Activated CD4-positive, alpha-beta T cell treated with anti-CD3 and anti-CD28 coated beads for 1 hour (primary cell): ENCODE measurements around the gene PNPLA3.

Experiments
- DNase-seq: peaks from one replicate; pipeline ENCODE4 v3.0.0-alpha.2; 2020

Gene PNPLA3

DNA sequence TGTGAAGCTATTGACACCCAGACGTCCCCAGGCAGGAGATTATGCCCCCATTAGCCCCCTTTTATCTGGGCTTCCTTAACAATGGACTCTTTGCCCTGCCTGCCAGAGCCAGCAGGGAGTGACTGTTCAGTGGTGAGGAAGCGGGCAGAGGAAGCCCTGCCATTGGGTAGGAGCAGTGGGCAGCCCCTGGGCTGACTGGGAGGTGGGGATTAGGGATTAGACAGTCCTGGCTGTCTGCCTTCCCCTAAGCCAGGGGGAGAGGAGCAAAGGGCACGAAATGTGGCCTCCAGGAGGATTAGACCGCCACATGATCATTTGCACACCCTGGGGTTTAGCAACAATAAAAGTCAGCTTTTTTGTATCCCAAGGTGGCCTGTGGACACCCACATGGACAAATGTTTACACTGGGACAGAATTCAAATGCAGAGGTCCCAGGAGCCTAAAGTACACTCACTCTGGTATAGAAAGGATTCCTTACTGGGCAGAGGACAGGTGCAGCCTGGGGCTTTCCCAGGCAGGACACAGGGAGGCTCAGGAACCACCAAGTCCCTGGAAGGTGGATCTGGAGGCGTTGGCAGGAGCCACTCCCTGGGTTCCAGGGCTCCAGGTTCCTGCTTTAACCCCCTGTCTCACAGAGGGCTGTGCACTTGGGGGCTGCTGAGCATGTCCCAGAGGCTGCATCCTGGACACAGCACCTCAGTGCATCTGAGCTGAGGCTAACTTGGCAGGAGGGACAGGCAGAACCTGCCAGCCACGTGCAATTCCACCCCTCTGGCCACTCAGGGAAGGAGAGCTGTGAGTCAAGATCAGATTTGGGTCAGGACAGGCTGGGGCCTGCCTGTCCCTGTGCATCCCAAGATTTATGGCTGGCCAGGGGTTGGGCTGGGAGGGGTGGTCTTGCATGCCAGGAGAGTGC lies 2.1 kb downstream of the PNPLA3 start:
- DNase-seq, result no peak

DNA sequence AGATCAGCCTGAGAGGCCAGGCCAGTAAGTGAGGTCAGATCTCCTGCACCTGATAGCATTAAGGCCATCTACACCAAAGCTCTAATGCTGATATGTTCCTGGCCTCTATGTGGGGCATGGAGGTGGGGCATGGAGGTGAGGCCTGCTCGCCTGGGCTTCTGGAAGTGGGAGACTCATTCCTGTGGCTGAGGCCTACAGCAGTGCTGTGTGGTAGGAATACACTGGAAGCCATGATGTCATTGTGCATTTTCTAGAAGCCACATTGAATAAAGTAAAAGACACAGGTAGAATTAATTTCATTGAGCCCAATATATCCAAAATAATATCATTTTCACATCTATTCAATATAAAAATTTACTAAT lies 2.7 kb downstream of the PNPLA3 start:
- no peak for DNase-seq

- no peak for DNase-seq
These were observed 4.9 kb downstream of the PNPLA3 start for GRCh38 chr22:43928468-43928867.

DNA sequence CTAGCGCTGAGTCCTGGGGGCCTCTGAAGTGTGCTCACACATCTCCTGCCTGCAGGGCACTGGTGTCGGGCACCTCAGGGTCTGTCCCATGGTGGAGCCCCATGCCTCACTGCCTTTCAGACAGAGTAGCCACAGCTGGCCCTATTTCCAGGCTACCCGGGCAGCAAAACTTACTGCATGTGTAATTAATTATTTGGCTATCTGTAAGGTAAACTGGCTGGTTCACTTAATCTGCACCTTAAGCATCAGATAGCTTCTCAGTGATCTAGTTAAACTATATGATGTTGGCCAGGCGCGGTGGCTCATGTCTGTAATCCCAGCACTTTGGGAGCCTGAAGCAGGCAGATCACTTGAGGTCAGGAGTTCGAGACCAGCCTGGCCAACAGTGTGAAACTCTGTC lies 5.3 kb downstream of the PNPLA3 start:
- DNase-seq, result no peak

GRCh38 chr22:43931771-43932170 lies 8.2 kb downstream of the PNPLA3 start:
- DNase-seq, result no peak

GRCh38 chr22:43941449-43941848 lies 17.8 kb downstream of the PNPLA3 start:
- DNase-seq, result no peak

GRCh38 chr22:43944670-43945430 lies 21.2 kb downstream of the PNPLA3 start:
- no peak for DNase-seq

DNA sequence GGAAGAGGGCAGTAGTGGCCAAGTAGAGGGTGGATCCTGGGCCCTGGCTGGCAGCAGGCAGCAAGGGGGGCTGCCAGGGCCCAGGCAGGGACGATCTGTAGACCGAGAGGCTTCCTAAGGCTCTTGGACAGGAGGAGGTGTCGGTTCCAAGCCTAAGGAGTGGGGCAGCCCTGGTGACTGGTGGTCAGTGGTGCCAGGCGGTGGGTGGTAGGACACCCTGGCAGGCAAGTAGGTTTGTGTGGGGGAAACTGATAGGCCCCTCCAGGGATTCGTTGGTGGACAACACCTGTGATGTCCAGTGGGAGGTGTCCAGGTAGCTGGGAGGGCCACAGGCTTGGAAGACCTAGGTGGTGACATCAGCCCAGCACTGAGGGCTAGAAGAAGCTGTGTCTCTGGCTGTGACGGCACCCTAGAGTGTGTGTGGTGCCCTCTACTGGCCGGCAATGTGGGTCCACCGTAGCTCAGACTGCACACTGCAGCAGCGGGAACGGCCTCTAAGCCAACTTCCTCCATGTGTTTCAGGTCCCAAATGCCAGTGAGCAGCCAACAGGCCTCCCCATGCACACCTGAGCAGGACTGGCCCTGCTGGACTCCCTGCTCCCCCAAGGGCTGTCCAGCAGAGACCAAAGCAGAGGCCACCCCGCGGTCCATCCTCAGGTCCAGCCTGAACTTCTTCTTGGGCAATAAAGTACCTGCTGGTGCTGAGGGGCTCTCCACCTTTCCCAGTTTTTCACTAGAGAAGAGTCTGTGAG lies 22.2 kb downstream of the PNPLA3 start:
- peak; percentile 49 for DNase-seq

- DNase-seq, result no peak
These were observed 22.7 kb downstream of the PNPLA3 start for GRCh38 chr22:43946384-43946667.

GRCh38 chr22:43948836-43949406 lies 25.3 kb downstream of the PNPLA3 start:
- DNase-seq, result no peak

- no peak for DNase-seq
These were observed 27.8 kb downstream of the PNPLA3 start for GRCh38 chr22:43951391-43951790.

DNA sequence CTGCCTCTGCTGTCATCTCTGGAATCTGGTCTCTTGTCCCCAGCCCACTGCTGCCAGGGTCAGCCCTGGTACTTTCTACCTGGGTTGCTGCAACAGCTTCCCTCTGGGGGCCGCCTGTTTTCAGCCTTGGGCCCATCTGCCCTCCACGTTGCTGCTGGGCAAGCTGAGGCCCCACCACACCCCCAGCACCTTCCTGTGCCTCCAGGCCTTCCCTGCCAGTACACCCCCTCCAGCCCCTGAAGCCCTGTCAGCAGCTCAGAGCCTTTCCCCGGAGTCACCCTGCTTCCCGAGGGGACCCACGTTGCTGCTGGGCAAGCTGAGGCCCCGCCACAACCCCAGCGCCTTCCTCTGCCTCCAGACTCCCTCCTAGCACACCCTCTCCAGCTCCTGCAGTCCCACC lies 28.4 kb downstream of the PNPLA3 start:
- no peak for DNase-seq

- no peak for DNase-seq
These were observed 30.6 kb downstream of the PNPLA3 start for GRCh38 chr22:43953988-43954785.

DNA sequence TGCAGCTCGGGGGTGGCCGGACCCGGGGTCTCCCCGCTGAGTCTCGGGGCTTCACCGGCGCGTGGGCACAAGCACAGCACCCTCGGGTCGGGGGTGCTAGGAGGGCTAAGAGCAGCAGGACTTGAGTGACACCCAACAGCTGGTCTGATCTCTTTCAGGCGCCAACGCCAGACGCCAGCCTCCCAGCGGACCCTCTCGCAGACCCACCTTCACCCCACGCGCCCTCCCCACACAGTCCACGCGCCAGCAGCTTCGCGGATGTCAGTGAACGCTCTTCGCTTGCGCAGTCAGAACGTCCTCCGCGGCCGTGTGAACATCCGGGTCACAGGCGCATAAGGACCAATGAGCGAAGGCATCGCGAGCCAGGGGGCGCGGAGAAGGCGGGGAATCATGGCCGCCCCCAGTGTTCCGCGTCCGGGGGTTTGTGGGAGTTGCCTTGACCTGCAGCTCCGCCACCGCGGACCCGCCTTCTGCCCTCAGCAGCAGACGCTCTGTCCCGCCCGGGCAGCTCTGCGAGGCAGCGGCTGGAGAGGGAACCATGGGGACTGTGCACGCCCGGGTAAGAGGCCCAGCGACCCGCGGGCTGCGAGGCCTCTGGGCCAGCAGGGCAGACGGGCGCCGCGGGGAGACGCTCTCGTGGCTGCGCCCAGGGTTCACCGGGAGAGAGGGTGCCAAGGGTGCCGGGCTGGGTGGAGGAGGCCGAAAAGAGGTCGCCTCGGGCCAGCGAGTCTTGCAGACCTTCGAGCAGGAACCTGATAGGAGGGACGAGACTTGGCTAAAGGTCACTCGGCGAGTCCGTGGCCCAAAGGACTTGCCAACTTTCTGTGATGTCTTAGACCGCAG lies 31.7 kb downstream of the PNPLA3 start, which contains the start of gene SAMM50:
SAMM50 (plus strand) TSS at position 403 of the 843 bp plus-strand sequence; CDS start at position 539, 136 bp downstream.
- DNase-seq, result peak; percentile 83

- DNase-seq, result no peak
These were observed 32.5 kb downstream of the PNPLA3 start for GRCh38 chr22:43955883-43956782.

DNA sequence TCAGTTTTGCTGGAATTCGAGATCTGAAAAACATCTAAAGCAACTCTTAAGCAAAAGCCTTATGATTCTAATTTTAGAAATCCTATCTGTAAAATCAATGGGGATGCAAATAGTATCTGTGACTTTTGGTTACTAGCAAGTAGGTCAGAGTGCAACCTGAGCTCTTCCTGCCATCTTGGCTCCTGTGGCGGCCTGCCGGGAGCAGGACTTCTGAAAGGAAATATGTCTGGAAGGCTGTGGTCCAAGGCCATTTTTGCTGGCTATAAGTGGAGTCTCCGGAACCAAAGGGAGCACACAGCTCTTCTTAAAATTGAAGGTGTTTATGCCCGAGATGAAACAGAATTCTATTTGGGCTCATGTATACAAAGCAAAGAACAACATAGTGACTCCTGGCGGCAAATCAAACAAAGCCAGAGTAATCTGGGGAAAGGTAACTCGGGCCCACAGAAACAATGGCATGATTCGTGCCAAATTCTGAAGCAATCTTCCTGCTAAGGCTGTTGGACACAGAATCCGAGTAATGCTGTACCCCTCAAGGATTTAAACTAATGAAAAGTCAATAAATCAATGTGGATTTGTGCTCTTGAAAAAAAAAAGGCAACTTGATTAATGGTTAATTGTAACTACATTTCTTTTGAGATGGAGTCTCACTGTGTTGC lies 33.3 kb downstream of the PNPLA3 start:
- DNase-seq, result no peak

DNA sequence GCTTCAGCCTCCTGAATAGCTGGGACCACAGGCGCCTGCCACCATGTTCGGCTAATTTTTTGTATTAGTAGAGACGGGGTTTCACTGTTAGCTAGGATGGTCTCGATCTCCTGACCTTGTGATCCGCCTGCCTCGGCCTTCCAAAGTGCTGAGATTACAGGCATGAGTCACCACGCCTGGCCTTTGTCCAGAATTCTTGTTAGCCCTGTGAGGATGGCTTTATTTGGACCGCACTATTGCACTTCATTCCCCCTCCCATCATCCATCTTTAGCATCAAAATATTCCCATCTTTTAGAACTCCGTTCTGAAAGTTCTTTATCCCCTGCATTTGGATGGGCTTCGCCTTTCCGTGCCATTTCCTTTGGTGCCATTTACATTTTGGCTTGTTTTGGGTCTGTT lies 34.3 kb downstream of the PNPLA3 start:
- DNase-seq, result no peak

- no peak for DNase-seq
These were observed 40.8 kb downstream of the PNPLA3 start for GRCh38 chr22:43964314-43964857.

DNA sequence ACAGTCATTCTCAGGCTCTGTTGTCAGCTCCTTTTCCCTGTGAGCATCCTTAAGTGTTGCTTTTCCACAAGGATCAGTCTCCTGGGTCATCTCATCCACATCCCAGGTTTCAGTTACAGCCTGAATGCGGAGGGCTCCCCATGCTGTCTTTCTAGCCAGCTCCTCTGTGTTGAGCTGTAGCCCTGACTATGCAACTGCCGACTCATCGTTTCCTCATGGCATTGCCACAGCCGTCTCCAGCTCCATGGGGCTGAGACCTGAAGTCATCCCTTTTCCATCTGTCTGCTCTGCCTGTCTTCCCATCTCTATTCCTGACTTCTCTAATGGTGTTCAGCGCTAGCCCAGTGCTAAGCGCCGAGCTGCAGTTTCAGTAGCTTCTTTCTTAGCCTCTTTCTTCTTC lies 43.5 kb downstream of the PNPLA3 start:
- DNase-seq, result no peak
